Measurements from ENCODE around the gene STARD4.

GRCh38 chr5:111551569-111552275 lies 39.4 kb upstream of the STARD4 start:
- no peak for TF ChIP-seq CTCF (IDR thresholded peaks at IDR 0.05)
- no peak for TF ChIP-seq POLR2A (IDR thresholded peaks at IDR 0.05)

Data from testis (tissue), 2 donors.